ENCODE data around the gene F12. TPM values are rescaled to one million over a fixed set of nuclear protein-coding genes. Genes with fewer than 3 reads are reported as not detected.
"Not testable (repeated sequence)": the region's sequence is repeated elsewhere in the genome, so short reads cannot be mapped to it uniquely, and the experiment has no call there.

The F12 gene
- total RNA-seq, 1 donor from 2014 or later: 4.7 TPM

DNA sequence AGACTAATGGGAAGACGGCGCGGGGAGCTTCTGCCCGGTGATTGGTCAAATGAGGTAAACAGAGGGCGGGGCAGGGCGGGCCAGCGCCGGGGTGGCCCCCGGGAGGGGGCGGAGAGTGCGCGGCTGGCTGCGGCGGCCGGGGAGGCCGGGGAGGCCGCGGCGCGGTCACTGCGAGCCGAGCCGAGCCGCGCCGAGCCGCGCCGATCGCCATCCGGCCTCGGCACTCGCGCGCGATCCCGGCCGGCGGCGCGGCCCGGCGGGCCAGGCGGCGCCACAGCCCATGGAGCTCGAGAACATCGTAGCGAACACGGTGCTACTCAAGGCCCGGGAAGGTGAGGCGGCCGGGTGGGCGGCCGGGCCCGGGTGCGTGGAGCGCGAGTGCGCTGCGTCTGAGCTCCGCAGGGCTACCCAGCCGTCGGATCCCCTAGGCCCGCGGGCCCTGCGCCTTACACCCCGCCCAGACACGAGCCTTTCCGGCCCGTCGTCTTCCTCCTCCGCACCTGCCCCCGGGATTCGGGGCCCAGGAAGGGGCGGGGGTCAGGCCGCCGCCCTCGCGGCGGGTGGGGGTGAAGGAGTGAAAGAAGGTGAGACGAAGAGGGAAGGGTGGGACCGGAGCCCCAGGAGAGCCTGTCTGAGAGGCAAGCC, 17.3 kb upstream of the F12 start, which contains the start of gene GRK6:
Gene GRK6, plus strand, starts transcription at position 111 of the 645 bp plus-strand sequence. Its CDS starts 170 bp downstream, at position 281.
- Mint-ChIP-seq H3K27ac (peak within 1 kb of the TSS; percentile 99), H3K4me3 (ENCODE audit: low read depth) (peak within 1 kb of the TSS; percentile 91), H3K27me3 (peaks cover 5% of the 10 kb centered on the region), H3K4me1 (ENCODE audit: low read depth) (peaks cover 6% of the 10 kb centered on the region), H3K36me3 (ENCODE audit: insufficient read depth) (peaks cover 1% of the 10 kb centered on the region), H3K9me3 (ENCODE audit: low read depth) (no peaks in the 10 kb centered on the region)
- TF ChIP-seq, protein P1, sequence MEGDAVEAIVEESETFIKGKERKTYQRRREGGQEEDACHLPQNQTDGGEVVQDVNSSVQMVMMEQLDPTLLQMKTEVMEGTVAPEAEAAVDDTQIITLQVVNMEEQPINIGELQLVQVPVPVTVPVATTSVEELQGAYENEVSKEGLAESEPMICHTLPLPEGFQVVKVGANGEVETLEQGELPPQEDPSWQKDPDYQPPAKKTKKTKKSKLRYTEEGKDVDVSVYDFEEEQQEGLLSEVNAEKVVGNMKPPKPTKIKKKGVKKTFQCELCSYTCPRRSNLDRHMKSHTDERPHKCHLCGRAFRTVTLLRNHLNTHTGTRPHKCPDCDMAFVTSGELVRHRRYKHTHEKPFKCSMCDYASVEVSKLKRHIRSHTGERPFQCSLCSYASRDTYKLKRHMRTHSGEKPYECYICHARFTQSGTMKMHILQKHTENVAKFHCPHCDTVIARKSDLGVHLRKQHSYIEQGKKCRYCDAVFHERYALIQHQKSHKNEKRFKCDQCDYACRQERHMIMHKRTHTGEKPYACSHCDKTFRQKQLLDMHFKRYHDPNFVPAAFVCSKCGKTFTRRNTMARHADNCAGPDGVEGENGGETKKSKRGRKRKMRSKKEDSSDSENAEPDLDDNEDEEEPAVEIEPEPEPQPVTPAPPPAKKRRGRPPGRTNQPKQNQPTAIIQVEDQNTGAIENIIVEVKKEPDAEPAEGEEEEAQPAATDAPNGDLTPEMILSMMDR (IDR thresholded peaks at IDR 0.05; ENCODE audit: unreplicated experiment): no peak
- DNase-seq (ENCODE audit: low spot score, unreplicated experiment): no peak

DNA sequence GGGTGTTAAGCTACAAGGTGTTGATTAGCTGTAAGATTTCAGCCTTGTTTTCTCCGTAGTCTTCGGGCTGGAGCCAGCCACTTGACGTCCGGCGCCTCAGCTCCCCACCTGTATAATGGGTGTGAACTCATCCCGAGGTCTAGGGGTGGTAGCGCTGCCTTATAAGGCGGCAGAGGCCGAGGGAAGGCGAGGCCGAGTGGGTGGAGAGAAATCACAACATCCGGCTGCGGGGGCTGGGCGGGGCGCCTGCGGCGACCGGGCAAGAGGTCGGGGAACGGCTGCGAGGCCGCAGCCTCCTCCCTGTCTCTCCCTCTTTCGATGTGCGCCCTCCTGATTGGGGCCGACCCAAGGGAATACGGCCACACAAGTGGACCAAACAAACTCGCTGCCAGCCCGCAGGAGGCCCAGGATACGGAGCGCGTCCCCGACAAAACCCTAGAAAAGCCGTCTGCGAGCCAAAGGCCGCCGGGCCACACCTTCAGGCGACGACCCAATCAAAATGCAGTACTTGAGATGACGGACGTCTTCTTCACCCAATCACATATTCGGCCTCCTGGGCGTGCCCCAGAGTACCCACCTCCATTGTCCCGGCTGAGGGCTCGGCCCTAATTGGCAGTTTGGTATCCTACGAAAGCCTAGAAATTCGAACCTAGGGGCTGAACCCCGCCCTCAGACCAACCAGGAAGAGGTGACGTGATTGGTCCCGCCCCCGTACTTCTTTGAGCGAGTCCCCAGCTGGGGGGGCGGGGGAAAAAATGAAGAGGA, 16.6 kb upstream of the F12 start:
- Mint-ChIP-seq H3K27me3 (peaks cover 5% of the 10 kb centered on the region), H3K4me3 (ENCODE audit: low read depth) (peak overlapping the region; percentile 91), H3K4me1 (ENCODE audit: low read depth) (peaks cover 6% of the 10 kb centered on the region), H3K27ac (peak overlapping the region; percentile 99), H3K9me3 (ENCODE audit: low read depth) (no peaks in the 10 kb centered on the region), H3K36me3 (ENCODE audit: insufficient read depth) (peaks cover 1% of the 10 kb centered on the region)
- DNase-seq (ENCODE audit: low spot score, unreplicated experiment): peak; percentile 99
- TF ChIP-seq, protein P1 (IDR thresholded peaks at IDR 0.05; ENCODE audit: unreplicated experiment): no peak

DNA sequence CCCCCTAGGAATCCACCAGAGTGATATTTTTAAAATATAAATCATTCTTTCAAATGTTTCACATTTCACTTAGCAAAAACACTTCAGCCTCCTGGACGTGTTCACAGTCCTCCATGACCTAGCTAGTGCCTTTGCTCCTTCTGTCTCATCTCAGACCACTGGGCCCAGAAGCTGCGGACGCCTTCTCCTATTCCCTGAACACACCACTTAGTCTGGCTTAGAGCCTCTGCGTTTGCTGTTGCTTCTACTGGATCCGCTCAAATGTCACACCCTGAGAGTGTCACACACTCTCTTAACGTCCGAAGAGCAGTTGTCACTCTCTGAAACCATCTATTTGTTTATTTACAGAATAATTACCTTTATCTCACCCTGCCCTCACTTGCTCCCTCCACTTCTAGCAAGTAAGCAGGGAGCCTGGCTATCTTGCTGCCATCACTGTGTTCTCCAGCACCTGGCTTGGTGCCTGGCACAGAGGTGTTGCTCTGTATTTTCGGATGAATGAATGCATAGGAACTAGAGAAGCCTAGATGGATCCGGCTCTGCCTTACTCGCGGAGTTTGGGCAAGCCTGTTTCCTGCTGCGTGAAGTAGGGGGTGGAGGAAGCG, 15.9 kb upstream of the F12 start:
- Mint-ChIP-seq H3K27me3 (peaks cover 5% of the 10 kb centered on the region), H3K36me3 (ENCODE audit: insufficient read depth) (no peaks in the 10 kb centered on the region), H3K9me3 (ENCODE audit: low read depth) (no peaks in the 10 kb centered on the region), H3K4me1 (ENCODE audit: low read depth) (peaks cover 6% of the 10 kb centered on the region), H3K4me3 (ENCODE audit: low read depth) (peak overlapping the region; percentile 91), H3K27ac (peak overlapping the region; percentile 99)
- TF ChIP-seq, protein P1 (IDR thresholded peaks at IDR 0.05; ENCODE audit: unreplicated experiment): no peak
- DNase-seq (ENCODE audit: low spot score, unreplicated experiment): no peak

DNA sequence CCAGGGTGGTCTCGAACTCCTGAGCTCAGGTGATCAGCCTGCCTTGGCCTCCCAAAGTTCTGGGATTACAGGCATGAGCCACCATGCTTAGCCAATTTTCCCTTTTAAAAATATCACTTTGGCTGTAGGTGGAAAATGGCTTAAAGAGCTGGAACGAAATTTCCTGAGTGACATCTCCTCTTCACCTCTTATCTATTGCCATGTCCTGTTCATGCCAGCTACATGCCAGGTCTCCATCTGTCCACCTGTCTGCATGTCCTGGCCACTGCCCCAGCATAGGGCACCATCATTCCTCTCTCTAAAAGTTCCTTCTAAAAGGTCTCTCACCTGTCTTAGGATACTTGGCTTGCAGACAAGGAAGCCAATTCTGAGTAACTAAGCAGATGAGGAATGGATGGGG, 14.3 kb upstream of the F12 start:
- TF ChIP-seq, protein P1 (IDR thresholded peaks at IDR 0.05; ENCODE audit: unreplicated experiment): no peak
- Mint-ChIP-seq H3K36me3 (ENCODE audit: insufficient read depth) (no peaks in the 10 kb centered on the region), H3K9me3 (ENCODE audit: low read depth) (no peaks in the 10 kb centered on the region), H3K27ac (no peak overlapping the region), H3K27me3 (peaks cover 5% of the 10 kb centered on the region), H3K4me1 (ENCODE audit: low read depth) (peaks cover 6% of the 10 kb centered on the region), H3K4me3 (ENCODE audit: low read depth) (no peak overlapping the region)
- no peak for DNase-seq (ENCODE audit: low spot score, unreplicated experiment)

DNA sequence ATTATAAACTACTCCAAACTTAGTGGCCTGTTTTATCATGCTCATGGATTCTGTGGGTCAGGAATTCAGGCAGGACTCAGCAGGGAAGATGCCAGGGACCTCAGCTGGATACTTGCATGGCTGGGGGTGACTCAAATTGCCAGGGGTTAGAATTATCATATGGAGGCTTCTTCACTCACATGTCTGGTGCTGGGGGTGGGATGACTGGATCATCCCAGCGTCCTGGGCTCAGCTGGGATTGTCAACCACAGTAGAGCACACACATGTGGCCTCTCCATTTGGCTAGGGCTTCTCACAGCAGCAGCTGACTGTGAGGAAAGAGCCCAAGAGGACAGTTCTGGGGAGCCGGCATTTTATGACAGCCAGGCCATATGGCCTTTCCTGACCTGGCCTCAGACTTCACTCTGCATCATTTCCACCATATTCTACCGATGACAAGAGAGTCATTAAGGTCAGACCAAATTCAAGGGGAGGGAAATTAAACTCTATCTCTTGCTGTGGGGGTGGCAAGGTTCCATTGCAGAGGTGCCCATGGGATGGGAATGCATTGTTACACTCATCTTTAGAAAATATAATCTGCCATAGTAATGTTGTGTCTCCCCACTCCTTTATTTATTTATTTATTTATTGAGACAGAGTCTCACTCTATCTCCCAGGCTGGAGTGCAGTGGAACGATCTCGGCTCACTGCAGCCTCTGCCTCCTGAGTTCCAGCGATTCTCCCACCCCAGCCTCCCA, 11.9 kb upstream of the F12 start:
- Mint-ChIP-seq H3K9me3 (ENCODE audit: low read depth) (no peaks in the 10 kb centered on the region), H3K36me3 (ENCODE audit: insufficient read depth) (no peaks in the 10 kb centered on the region), H3K4me3 (ENCODE audit: low read depth) (no peak overlapping the region), H3K27me3 (peaks cover 5% of the 10 kb centered on the region), H3K27ac (no peak overlapping the region), H3K4me1 (ENCODE audit: low read depth) (no peaks in the 10 kb centered on the region)
- TF ChIP-seq, protein P1 (IDR thresholded peaks at IDR 0.05; ENCODE audit: unreplicated experiment): no peak
- DNase-seq (ENCODE audit: low spot score, unreplicated experiment): no peak

DNA sequence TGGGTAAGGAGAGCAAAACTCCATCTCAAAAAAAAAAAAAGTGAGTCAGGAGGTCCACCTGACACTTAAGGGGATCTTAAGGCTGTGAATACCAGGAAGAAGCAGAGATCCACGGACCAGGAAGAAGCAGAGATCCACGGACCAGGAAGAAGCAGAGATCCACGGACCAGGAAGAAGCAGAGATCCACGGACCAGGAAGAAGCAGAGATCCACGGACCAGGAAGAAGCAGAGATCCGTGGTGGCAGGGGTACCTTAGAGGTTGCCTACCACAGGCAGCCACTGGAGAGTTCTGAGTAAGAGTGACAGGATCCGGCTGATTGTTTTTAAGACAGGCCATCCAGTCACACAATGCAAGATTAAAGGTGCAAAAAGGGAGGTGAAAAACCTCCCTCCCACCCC, 11.1 kb upstream of the F12 start:
- H3K27me3 Mint-ChIP-seq; H3K4me3 Mint-ChIP-seq (ENCODE audit: low read depth); H3K36me3 Mint-ChIP-seq (ENCODE audit: insufficient read depth); H3K4me1 Mint-ChIP-seq (ENCODE audit: low read depth); H3K9me3 Mint-ChIP-seq (ENCODE audit: low read depth); DNase-seq (ENCODE audit: low spot score, unreplicated experiment); H3K27ac Mint-ChIP-seq: not testable (repeated sequence)
